Keratinocyte (primary cell): ENCODE results near the gene MEF2A. TPM values are rescaled to one million over a fixed set of nuclear protein-coding genes. Genes with fewer than 3 reads are reported as not detected.

ENCODE experiments used
- DNase-seq: peaks from one replicate; pipeline ENCODE4 v3.0.0-alpha.2; 2011; ENCODE audit warnings: low read depth, missing footprints, low spot score
- FAIRE-seq: peaks from 2 replicates; lab custom pipeline; 2011; peaks lifted over from hg19 to GRCh38; lab: Jason Lieb, UNC
- H2AFZ ChIP-seq: 2 replicates; pipeline ENCODE4 v1.6.0; 2012; ENCODE audit warnings: low read length, control low read depth, inconsistent platforms; ENCODE audit not compliant: control insufficient read depth
- H3K27ac ChIP-seq: 2 replicates; pipeline ENCODE4 v1.5.1; 2011; ENCODE audit warnings: low read length; ENCODE audit not compliant: control insufficient read depth, insufficient read depth
- H3K27me3 ChIP-seq: 3 replicates; pipeline ENCODE4 v1.6.0; 2011; ENCODE audit warnings: low read length; ENCODE audit not compliant: control insufficient read depth, insufficient read depth; ENCODE audit errors: extremely low read depth
- H3K36me3 ChIP-seq, 2 experiments: 2 replicates in 1 of 2; 3 replicates in 1 of 2; pipeline ENCODE4 v1.5.1; 2011; ENCODE audit warnings: low read length in 2 of 2, mild to moderate bottlenecking in 1 of 2; ENCODE audit not compliant: control insufficient read depth in 2 of 2, insufficient read depth in 2 of 2; ENCODE audit errors: extremely low read depth in 1 of 2
- H3K4me1 ChIP-seq: 3 replicates; pipeline ENCODE4 v1.5.1; 2011; ENCODE audit warnings: low read length; ENCODE audit not compliant: control insufficient read depth, insufficient read depth; ENCODE audit errors: extremely low read depth
- H3K4me2 ChIP-seq: 3 replicates; pipeline ENCODE4 v1.6.0; 2011; ENCODE audit warnings: low read depth, low read length; ENCODE audit not compliant: control insufficient read depth, insufficient read depth; ENCODE audit errors: extremely low read depth
- H3K4me3 ChIP-seq, 3 experiments: fragments of 200-600 bp in 1 of 3; sonication (generic) in 1 of 3; 2 replicates in 2 of 3; 3 replicates in 1 of 3; pipeline ENCODE4 v1.5.1; 2011 to 2016; ENCODE audit warnings: low read length in 3 of 3, mild to moderate bottlenecking in 3 of 3, control low read depth in 2 of 3, inconsistent platforms in 1 of 3, low read depth in 1 of 3, mixed read lengths in 1 of 3, mixed run types in 1 of 3, moderate library complexity in 1 of 3; ENCODE audit not compliant: control insufficient read depth in 2 of 3, insufficient read depth in 2 of 3; ENCODE audit errors: extremely low read depth in 1 of 3
- H3K79me2 ChIP-seq: 2 replicates; pipeline ENCODE4 v1.6.0; 2012; ENCODE audit warnings: low read length; ENCODE audit not compliant: control insufficient read depth, insufficient read depth
- H3K9ac ChIP-seq: 3 replicates; pipeline ENCODE4 v1.6.0; 2011; ENCODE audit warnings: low read length; ENCODE audit not compliant: control insufficient read depth, insufficient read depth; ENCODE audit errors: extremely low read depth
- H3K9me1 ChIP-seq: 3 replicates; pipeline ENCODE4 v1.6.0; 2011; ENCODE audit warnings: low read length; ENCODE audit not compliant: control insufficient read depth, insufficient read depth; ENCODE audit errors: extremely low read depth
- H3K9me3 ChIP-seq: 2 replicates; pipeline ENCODE4 v1.5.1; 2012; ENCODE audit warnings: low read depth, low read length; ENCODE audit not compliant: control insufficient read depth
- H4K20me1 ChIP-seq: 3 replicates; pipeline ENCODE4 v1.6.0; 2011; ENCODE audit warnings: low read length; ENCODE audit not compliant: control insufficient read depth, insufficient read depth; ENCODE audit errors: extremely low read depth
- EZH2 ChIP-seq: IDR thresholded peaks from one replicate; pipeline ENCODE4 v1.6.1; 2012; ENCODE audit warnings: inconsistent platforms, mild to moderate bottlenecking, low read length, moderate library complexity
- dilution Hi-C: fragments of 300-500 bp; cut with MboI; formaldehyde crosslinking; loops from one replicate; pipeline ENCODE4 v1.7.0; 2020; ENCODE audit warnings: low sequenced_read_pairs; ENCODE audit not compliant: extremely low pct_ligation_motif_present
- polyA plus RNA-seq, 5 experiments: library from polyadenylated mRNA; depleted of rRNA in 3 of 5; stranded (reverse) in 3 of 5; stranded (forward) in 1 of 5; unstranded in 1 of 5; fragments of >200 nt; gene quantifications; 1 replicate in 1 of 5; 2 replicates in 3 of 5; 3 replicates in 1 of 5; pipeline versions ENCODE4 v1.2.1 to v1.2.3, GENCODE V29; 2011 to 2012; ENCODE audit warnings: missing spikeins in 2 of 5, low read depth in 1 of 5, low replicate concordance in 1 of 5
- TF ChIP-seq, protein P1 (sequence below), 3 experiments: IDR thresholded peaks in 1 of 3; conservative IDR thresholded peaks in 1 of 3; optimal IDR thresholded peaks in 1 of 3; 2 replicates in 2 of 3; 3 replicates in 1 of 3; pipeline versions ENCODE3 to v1.5.1; 2011; ENCODE audit warnings: low read length in 3 of 3, mild to moderate bottlenecking in 3 of 3, moderate library complexity in 2 of 3, control low read depth in 1 of 3, inconsistent platforms in 1 of 3; ENCODE audit not compliant: insufficient read depth in 2 of 3; ENCODE audit errors: extremely low read depth in 1 of 3

MEF2A gene
- polyA plus RNA-seq, 1 donor (not counting 4 experiments of a cell fraction or from before 2014, with no cell fraction given): 27.4 TPM

DNA sequence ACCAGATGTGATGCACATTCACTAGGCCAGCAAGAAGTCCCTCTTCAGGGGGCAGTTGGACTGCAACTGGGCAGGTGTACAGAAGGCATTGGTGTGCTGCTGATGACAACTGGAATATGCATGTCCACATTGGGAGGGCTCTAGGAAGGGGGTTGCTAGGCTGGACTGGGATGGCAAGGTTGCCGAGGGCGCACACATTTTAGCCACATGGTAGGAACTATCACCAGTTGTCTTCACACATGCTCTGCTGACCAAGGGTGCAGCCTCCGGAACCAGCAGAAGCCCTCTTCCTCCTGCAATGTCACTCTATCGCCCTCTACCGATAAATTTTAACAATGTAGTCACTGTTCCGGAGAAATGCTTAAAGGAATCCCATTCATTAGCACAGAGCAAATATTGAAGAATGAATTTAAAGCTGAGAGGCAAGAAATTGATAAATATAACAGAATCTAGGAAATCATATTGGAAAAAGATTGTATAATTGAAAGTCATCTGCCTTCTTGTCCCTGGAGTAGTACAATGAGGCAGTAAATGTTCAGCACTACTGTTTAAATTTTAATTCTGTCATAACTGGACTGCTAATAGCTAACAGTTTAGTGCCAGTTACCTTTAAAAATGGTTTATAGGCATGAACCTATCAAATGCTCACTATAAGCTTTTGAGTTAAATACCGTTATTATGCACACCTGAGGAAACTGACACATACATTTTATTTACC is 190.1 kb downstream of the MEF2A start:
- DNase-seq (peak; percentile 17), FAIRE-seq (peak; percentile 74)
- dilution Hi-C loops: no loop called here
- Histone ChIP-seq H2AFZ (no peak overlapping the region), H3K27ac (no peak overlapping the region), H3K4me2 (no peak overlapping the region), H3K4me3 (no peak overlapping the region), H3K79me2 (no peaks in the 10 kb centered on the region), H3K9ac (no peak overlapping the region), H3K4me1 (no peaks in the 10 kb centered on the region), H3K36me3 (no peaks in the 10 kb centered on the region), H3K9me3 (no peaks in the 10 kb centered on the region), H4K20me1 (no peaks in the 10 kb centered on the region), H3K9me1 (no peaks in the 10 kb centered on the region), H3K27me3 (peaks cover 6% of the 10 kb centered on the region)
- TF ChIP-seq EZH2: no peak
- TF ChIP-seq, protein P1, sequence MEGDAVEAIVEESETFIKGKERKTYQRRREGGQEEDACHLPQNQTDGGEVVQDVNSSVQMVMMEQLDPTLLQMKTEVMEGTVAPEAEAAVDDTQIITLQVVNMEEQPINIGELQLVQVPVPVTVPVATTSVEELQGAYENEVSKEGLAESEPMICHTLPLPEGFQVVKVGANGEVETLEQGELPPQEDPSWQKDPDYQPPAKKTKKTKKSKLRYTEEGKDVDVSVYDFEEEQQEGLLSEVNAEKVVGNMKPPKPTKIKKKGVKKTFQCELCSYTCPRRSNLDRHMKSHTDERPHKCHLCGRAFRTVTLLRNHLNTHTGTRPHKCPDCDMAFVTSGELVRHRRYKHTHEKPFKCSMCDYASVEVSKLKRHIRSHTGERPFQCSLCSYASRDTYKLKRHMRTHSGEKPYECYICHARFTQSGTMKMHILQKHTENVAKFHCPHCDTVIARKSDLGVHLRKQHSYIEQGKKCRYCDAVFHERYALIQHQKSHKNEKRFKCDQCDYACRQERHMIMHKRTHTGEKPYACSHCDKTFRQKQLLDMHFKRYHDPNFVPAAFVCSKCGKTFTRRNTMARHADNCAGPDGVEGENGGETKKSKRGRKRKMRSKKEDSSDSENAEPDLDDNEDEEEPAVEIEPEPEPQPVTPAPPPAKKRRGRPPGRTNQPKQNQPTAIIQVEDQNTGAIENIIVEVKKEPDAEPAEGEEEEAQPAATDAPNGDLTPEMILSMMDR (optimal IDR thresholded peaks at IDR 0.05 in 1 of 3, IDR thresholded peaks at IDR 0.05 in 1 of 3, conservative IDR thresholded peaks at IDR 0.05 in 1 of 3; ENCODE audit: extremely low read depth in 1 of 3, insufficient read depth in 2 of 3, low read length in 3 of 3): peak; percentile 79 to 80 (median 79)

DNA sequence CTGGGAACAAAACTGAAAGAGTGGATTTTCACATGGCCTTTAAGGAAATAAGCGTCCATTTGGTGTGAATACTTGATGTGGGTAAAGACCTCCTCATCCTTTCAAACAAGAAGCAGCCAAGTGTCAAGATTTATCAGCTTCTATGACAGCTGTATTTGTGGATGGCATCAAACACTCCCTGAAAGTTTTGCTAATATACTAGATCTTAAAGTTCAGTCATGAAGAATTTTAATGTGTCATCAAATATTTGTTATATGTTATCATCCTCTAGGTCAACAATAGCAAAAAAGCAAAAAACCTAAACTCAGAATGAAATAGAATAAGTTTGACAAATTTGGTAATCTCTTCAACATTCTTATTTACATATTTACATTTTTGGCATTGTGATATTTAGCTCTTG is 196.5 kb downstream of the MEF2A start:
- Histone ChIP-seq H3K27me3 (no peaks in the 10 kb centered on the region), H3K4me1 (no peaks in the 10 kb centered on the region), H3K36me3 (no peaks in the 10 kb centered on the region), H3K27ac (no peak overlapping the region), H2AFZ (no peak overlapping the region), H3K79me2 (no peaks in the 10 kb centered on the region), H3K4me3 (no peak overlapping the region), H4K20me1 (no peaks in the 10 kb centered on the region), H3K9ac (no peak overlapping the region), H3K9me3 (no peaks in the 10 kb centered on the region), H3K4me2 (no peak overlapping the region), H3K9me1 (no peaks in the 10 kb centered on the region)
- dilution Hi-C loops: no loop called here
- no peak for TF ChIP-seq EZH2
- TF ChIP-seq, protein P1 (optimal IDR thresholded peaks at IDR 0.05 in 1 of 3, IDR thresholded peaks at IDR 0.05 in 1 of 3, conservative IDR thresholded peaks at IDR 0.05 in 1 of 3; ENCODE audit: extremely low read depth in 1 of 3, insufficient read depth in 2 of 3, low read length in 3 of 3): no peak
- FAIRE-seq (no peak), DNase-seq (no peak)
